CD14-positive monocyte (primary cell): Measurements from ENCODE around the gene OR2M4. TPM values are rescaled to one million over a fixed set of nuclear protein-coding genes. Genes with fewer than 3 reads are reported as not detected.

Experiments
- DNase-seq, 3 donors: peaks; one replicate each; pipeline ENCODE4 v3.0.0-alpha.2; 2011 to 2022
- H2AFZ ChIP-seq: 2 replicates; pipeline ENCODE4 v1.6.0; 2012; ENCODE audit warnings: mild to moderate bottlenecking, low read depth, low read length, inconsistent platforms; ENCODE audit not compliant: insufficient read depth, poor library complexity, severe bottlenecking
- H3K27ac ChIP-seq, 2 donors: 1 replicate in 1 of 2; 2 replicates in 1 of 2; pipeline ENCODE4 v1.5.1; 2012 to 2013; ENCODE audit warnings: low read length in 2 of 2, control low read depth in 1 of 2, inconsistent platforms in 1 of 2, low read depth in 1 of 2, mild to moderate bottlenecking in 1 of 2
- H3K27me3 ChIP-seq, 2 donors: one replicate each; pipeline versions ENCODE4 v1.6.0 to v1.6.1; 2011 to 2013; ENCODE audit warnings: low read length in 2 of 2; ENCODE audit not compliant: control insufficient read depth in 2 of 2, insufficient read depth in 2 of 2
- H3K36me3 ChIP-seq, 2 donors: replicated peaks in 1 of 2; 1 replicate in 1 of 2; 2 replicates in 1 of 2; pipeline versions ENCODE4 v1.5.1 to v1.6.1; 2012 to 2013; ENCODE audit warnings: low read length in 2 of 2, control low read depth in 1 of 2, inconsistent platforms in 1 of 2, mild to moderate bottlenecking in 1 of 2; ENCODE audit not compliant: insufficient read depth in 2 of 2, control insufficient read depth in 1 of 2
- H3K4me1 ChIP-seq, 2 donors: 1 replicate in 1 of 2; 2 replicates in 1 of 2; pipeline versions ENCODE4 v1.5.1 to v1.6.1; 2012 to 2013; ENCODE audit warnings: low read length in 2 of 2, control low read depth in 1 of 2, inconsistent platforms in 1 of 2, mild to moderate bottlenecking in 1 of 2, moderate library complexity in 1 of 2; ENCODE audit not compliant: insufficient read depth in 2 of 2, control insufficient read depth in 1 of 2
- H3K4me2 ChIP-seq: replicated peaks from 2 replicates; pipeline ENCODE3; 2012; ENCODE audit warnings: low read length, moderate library complexity, mild to moderate bottlenecking; ENCODE audit not compliant: poor library complexity, severe bottlenecking; ENCODE audit errors: extremely low read depth
- H3K4me3 ChIP-seq, 3 experiments: fragments of 200-600 bp in 1 of 3; sonication (generic) in 1 of 3; replicated peaks in 1 of 3; 1 replicate in 2 of 3; 2 replicates in 1 of 3; pipeline ENCODE4 v1.5.1; 2011 to 2013; ENCODE audit warnings: low read length in 3 of 3, mild to moderate bottlenecking in 3 of 3, control low read depth in 2 of 3, low read depth in 2 of 3, inconsistent platforms in 1 of 3, moderate library complexity in 1 of 3
- H3K79me2 ChIP-seq: 2 replicates; pipeline ENCODE4 v1.6.0; 2012; ENCODE audit warnings: mild to moderate bottlenecking, control low read depth, inconsistent platforms, low read length, moderate library complexity; ENCODE audit not compliant: insufficient read depth
- H3K9ac ChIP-seq: 2 replicates; pipeline ENCODE4 v1.6.0; 2017; ENCODE audit warnings: low read length, mild to moderate bottlenecking; ENCODE audit not compliant: insufficient read depth, poor library complexity, severe bottlenecking
- H3K9me3 ChIP-seq, 2 donors: replicated peaks in 1 of 2; 1 replicate in 1 of 2; 2 replicates in 1 of 2; pipeline versions ENCODE4 v1.5.1 to v1.6.1; 2012 to 2013; ENCODE audit warnings: low read length in 2 of 2, control low read depth in 1 of 2; ENCODE audit not compliant: control insufficient read depth in 1 of 2, insufficient read depth in 1 of 2
- H4K20me1 ChIP-seq: 2 replicates; pipeline ENCODE4 v1.6.0; 2012; ENCODE audit warnings: mild to moderate bottlenecking, low read length, control low read depth, moderate library complexity; ENCODE audit not compliant: insufficient read depth
- H3K27ac Mint-ChIP-seq, 7 donors: one replicate each; pipeline ENCODE4 v1.8.0; 2020; ENCODE audit warnings: mild to moderate bottlenecking in 7 of 7, mixed read lengths in 7 of 7, moderate library complexity in 6 of 7, inconsistent platforms in 2 of 7
- H3K27me3 Mint-ChIP-seq, 3 donors: one replicate each; pipeline ENCODE4 v1.8.0; 2021 to 2022; ENCODE audit warnings: low read depth in 3 of 3, mild to moderate bottlenecking in 3 of 3, mixed read lengths in 3 of 3, moderate library complexity in 3 of 3, inconsistent platforms in 1 of 3
- H3K36me3 Mint-ChIP-seq, 2 donors: one replicate each; pipeline ENCODE4 v1.8.0; 2020; ENCODE audit warnings: mixed read lengths in 2 of 2, inconsistent platforms in 1 of 2, mild to moderate bottlenecking in 1 of 2
- H3K4me1 Mint-ChIP-seq: one replicate; pipeline ENCODE4 v1.8.0; 2020; ENCODE audit warnings: mild to moderate bottlenecking, mixed read lengths
- H3K4me3 Mint-ChIP-seq, 2 donors: one replicate each; pipeline ENCODE4 v1.8.0; 2020; ENCODE audit warnings: mild to moderate bottlenecking in 2 of 2, mixed read lengths in 2 of 2, moderate library complexity in 1 of 2
- H3K9me3 Mint-ChIP-seq, 7 donors: one replicate each; pipeline ENCODE4 v1.8.0; 2020 to 2022; ENCODE audit warnings: mixed read lengths in 7 of 7, mild to moderate bottlenecking in 6 of 7, moderate library complexity in 6 of 7, inconsistent platforms in 2 of 7
- CTCF ChIP-seq: fragments of 200-600 bp; IDR thresholded peaks from one replicate; pipeline ENCODE4 v1.8.0; 2022; ENCODE audit warnings: antibody characterized with exemption, mild to moderate bottlenecking
- whole genome bisulfite sequencing: methylation state at CpG from one replicate; pipeline ENCODE4 v1.1.5; 2013; ENCODE audit warnings: missing lambda C conversion rate; ENCODE audit not compliant: insufficient coverage; 5-methylcytosine and 5-hydroxymethylcytosine counted together
- intact Hi-C, 2 donors: fragments of 100-400 bp; cut with micrococcal nuclease; formaldehyde crosslinking; loops; one replicate each; pipeline versions ENCODE4 v1.15.0 to v1.15.1; 2023
- polyA plus RNA-seq, 3 donors: library from polyadenylated mRNA; depleted of rRNA in 1 of 3; unstranded in 2 of 3; stranded (reverse) in 1 of 3; fragments of 300-500 nt in 2 of 3; fragments of >200 nt in 1 of 3; fragmentation: Illumina TruSeq in 2 of 3; gene quantifications; 1 replicate in 2 of 3; 2 replicates in 1 of 3; pipeline ENCODE4 v1.2.3, GENCODE V29; 2012 to 2021

OR2M4 gene
- polyA plus RNA-seq, 3 donors, result not detected

GRCh38 chr1:248215880-248216279, 15.3 kb upstream of the OR2M4 start:
- Histone ChIP-seq H3K4me3 (no peak overlapping the region), H3K4me2 (no peak overlapping the region), H3K27ac (no peak overlapping the region), H3K4me1 (peaks cover 0 to 7% of the 10 kb centered on the region in 2 donors), H3K9ac (no peak overlapping the region), H3K27me3 (no peaks in the 10 kb centered on the region), H4K20me1 (no peaks in the 10 kb centered on the region), H3K9me3 (no peaks in the 10 kb centered on the region), H2AFZ (no peak overlapping the region), H3K79me2 (no peaks in the 10 kb centered on the region), H3K36me3 (no peaks in the 10 kb centered on the region)
- peaks cover 10% of the 10 kb centered on the region for H3K4me1 Mint-ChIP-seq
- no peaks in the 10 kb centered on the region for H3K27me3 Mint-ChIP-seq
- peaks cover 0 to 11% (median 3%) of the 10 kb centered on the region in 7 donors for H3K9me3 Mint-ChIP-seq
- no CpG with 5 or more reads among the region's 1 CpG for WGBS
- H3K36me3 Mint-ChIP-seq, result no peaks in the 10 kb centered on the region
- H3K27ac Mint-ChIP-seq, result no peak overlapping the region
- DNase-seq, result no peak
- intact Hi-C loops, result no loop called here
- TF ChIP-seq CTCF, result no peak
- no peak overlapping the region for H3K4me3 Mint-ChIP-seq

- no peak overlapping the region for H3K9ac ChIP-seq
- H2AFZ ChIP-seq, result no peak overlapping the region
- H3K27me3 ChIP-seq, result no peaks in the 10 kb centered on the region
Measured at GRCh38 chr1:248225537-248225936, 5.7 kb upstream of the OR2M4 start.

More at GRCh38 chr1:248225537-248225936, 5.7 kb upstream of the OR2M4 start:
- no peaks in the 10 kb centered on the region for H3K4me1 ChIP-seq
- no CpG with 5 or more reads among the region's 1 CpG for WGBS
- H4K20me1 ChIP-seq, result no peaks in the 10 kb centered on the region
- no peak overlapping the region for H3K27ac ChIP-seq
- no peak for TF ChIP-seq CTCF
- no peaks in the 10 kb centered on the region for H3K36me3 ChIP-seq
- DNase-seq, result no peak
- Mint-ChIP-seq H3K4me1 (no peaks in the 10 kb centered on the region), H3K36me3 (no peaks in the 10 kb centered on the region), H3K9me3 (peaks cover 2 to 18% (median 10%) of the 10 kb centered on the region in 7 donors), H3K27ac (no peak overlapping the region), H3K27me3 (peaks cover 0 to 3% (median 0%) of the 10 kb centered on the region in 3 donors), H3K4me3 (no peak overlapping the region)
- intact Hi-C loops, result no loop called here
- H3K79me2 ChIP-seq, result no peaks in the 10 kb centered on the region
- no peak overlapping the region for H3K4me3 ChIP-seq
- no peak overlapping the region for H3K4me2 ChIP-seq
- H3K9me3 ChIP-seq, result peaks cover 6 to 13% of the 10 kb centered on the region in 2 donors
